T47D (cell line): ENCODE measurements around the gene CXorf66.

Experiments used
- DNase-seq, 2 experiments: peaks; one replicate each; pipeline versions ENCODE4 v3.0.0 to v3.0.0-alpha.2; 2011 to 2012; ENCODE audit warnings: low read depth in 1 of 2, low spot score in 1 of 2
- JUND ChIP-seq: IDR thresholded peaks from 2 replicates; pipeline ENCODE4 v1.6.1; 2012; ENCODE audit warnings: low read depth
- in situ Hi-C: cut with HindIII; loops from 2 replicates; pipeline ENCODE4 v1.10.0; 2016; ENCODE audit warnings: low sequenced_read_pairs, low pct_unique_long_range_greater_than_20kb

The CXorf66 gene

DNA sequence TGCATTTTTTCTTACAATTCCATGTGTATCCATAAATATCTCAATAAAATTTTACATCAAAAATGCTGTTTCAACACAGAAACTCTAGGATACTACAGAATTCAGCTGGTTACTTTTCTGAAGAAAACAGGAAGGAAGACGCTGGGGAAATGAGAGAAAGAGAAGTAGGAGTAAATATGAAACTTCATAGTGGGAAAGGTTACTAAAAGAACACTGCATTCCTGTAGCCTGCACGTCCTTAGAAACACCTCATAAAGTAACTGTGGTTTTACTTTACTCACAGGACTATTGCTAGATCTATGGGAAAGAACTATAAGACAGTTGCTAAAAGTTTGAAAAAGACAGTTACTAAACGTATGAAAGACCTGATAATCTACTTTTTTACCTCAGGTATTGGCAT is 55.6 kb downstream of the CXorf66 start:
- DNase-seq, result no peak
- TF ChIP-seq JUND, result no peak
- in situ Hi-C loops, result no loop called here

DNA sequence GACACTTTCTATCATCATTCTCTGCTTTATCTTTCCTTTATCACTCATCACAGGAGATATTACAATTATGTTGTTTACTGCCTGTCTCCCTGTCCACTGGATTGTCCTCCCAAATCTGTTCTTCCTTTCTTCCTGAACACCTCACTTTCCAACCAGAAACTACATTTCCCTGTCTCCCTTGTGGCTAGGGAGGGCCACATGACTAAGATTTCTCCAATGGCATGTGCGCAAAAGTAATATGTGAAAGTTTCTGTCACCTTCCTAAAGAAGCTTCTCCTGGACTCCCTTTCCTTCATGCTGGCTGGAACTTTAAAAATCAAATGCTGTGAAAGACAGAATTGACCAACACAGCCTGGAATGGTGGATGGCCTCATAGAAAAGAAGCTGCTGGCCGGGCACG is 58.2 kb downstream of the CXorf66 start:
- DNase-seq, result no peak
- in situ Hi-C loops, result no loop called here
- no peak for TF ChIP-seq JUND

DNA sequence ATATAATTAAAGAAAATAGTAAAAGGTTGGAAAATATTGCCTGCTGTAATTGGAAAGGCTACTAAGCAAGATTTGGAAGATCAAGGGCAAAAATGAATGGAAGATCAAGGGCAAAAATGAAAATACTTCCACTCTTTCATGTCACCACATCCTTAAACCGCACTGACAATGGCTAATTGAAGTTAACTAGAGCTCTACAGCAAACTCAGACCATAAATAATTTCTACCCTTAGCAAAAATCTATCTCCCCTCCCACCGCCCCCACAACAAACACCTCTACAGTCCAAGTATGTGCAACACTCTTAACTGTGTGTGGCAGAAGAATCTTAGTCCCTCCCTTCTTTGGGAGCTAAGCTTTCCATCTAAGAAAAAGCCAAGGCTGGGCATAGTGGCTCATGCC is 59.6 kb downstream of the CXorf66 start:
- DNase-seq, result no peak
- no peak for TF ChIP-seq JUND
- in situ Hi-C loops, result no loop called here
